Liver (tissue), 9 donors: ENCODE measurements around the gene TH. TPM values are rescaled to one million over a fixed set of nuclear protein-coding genes. Genes with fewer than 3 reads are reported as not detected.
A peak's percentile ranks its signal among the peaks of the same experiment; 100 is the strongest.

Experiments
- DNase-seq: peaks from one replicate; pipeline ENCODE4 v3.0.0-alpha.2; 2017; ENCODE audit warnings: low spot score
- H3K27ac ChIP-seq, 2 donors: one replicate each; pipeline ENCODE4 v1.7.0; 2013; ENCODE audit warnings: inconsistent platforms in 2 of 2, low read length in 2 of 2, control low read depth in 1 of 2, low read depth in 1 of 2, mild to moderate bottlenecking in 1 of 2
- H3K27me3 ChIP-seq, 4 donors: one replicate each; pipeline versions ENCODE4 v1.6.1 to v1.7.0; 2013; ENCODE audit warnings: low read length in 3 of 4, inconsistent platforms in 1 of 4, mild to moderate bottlenecking in 1 of 4, moderate library complexity in 1 of 4; ENCODE audit not compliant: control insufficient read depth in 4 of 4, insufficient read depth in 4 of 4
- H3K36me3 ChIP-seq, 4 donors: one replicate each; pipeline versions ENCODE4 v1.6.1 to v1.7.0; 2013; ENCODE audit warnings: low read length in 3 of 4, mild to moderate bottlenecking in 3 of 4, low read depth in 1 of 4, moderate library complexity in 1 of 4; ENCODE audit not compliant: control insufficient read depth in 4 of 4, insufficient read depth in 3 of 4
- H3K4me1 ChIP-seq, 4 donors: one replicate each; pipeline versions ENCODE4 v1.6.1 to v1.7.0; 2013; ENCODE audit warnings: low read length in 3 of 4, mild to moderate bottlenecking in 3 of 4, moderate library complexity in 1 of 4; ENCODE audit not compliant: control insufficient read depth in 4 of 4, insufficient read depth in 4 of 4
- H3K4me3 ChIP-seq, 3 donors: one replicate each; pipeline versions ENCODE4 v1.6.1 to v1.7.0; 2013; ENCODE audit warnings: low read length in 3 of 3, control low read depth in 1 of 3, low read depth in 1 of 3, mild to moderate bottlenecking in 1 of 3
- H3K9ac ChIP-seq, 2 donors: one replicate each; pipeline ENCODE4 v1.7.0; 2013; ENCODE audit warnings: low read length in 2 of 2, mild to moderate bottlenecking in 2 of 2, moderate library complexity in 2 of 2, control low read depth in 1 of 2, low read depth in 1 of 2
- H3K9me3 ChIP-seq, 4 donors: one replicate each; pipeline versions ENCODE4 v1.6.1 to v1.7.0; 2013; ENCODE audit warnings: low read length in 3 of 4; ENCODE audit not compliant: control insufficient read depth in 4 of 4
- CTCF ChIP-seq: fragments of 150-350 bp; IDR thresholded peaks from 2 replicates; pipeline ENCODE4 v1.5.1; 2017; ENCODE audit warnings: improper control_type of control experiment, low read depth, low read length; ENCODE audit not compliant: missing input control
- EGR1 ChIP-seq, 2 donors: IDR thresholded peaks; 2 replicates each; pipeline ENCODE4 v1.6.1; 2016 to 2018; ENCODE audit warnings: antibody characterized with exemption in 2 of 2, low read depth in 2 of 2
- GABPA ChIP-seq, 2 donors: IDR thresholded peaks in 1 of 2; conservative IDR thresholded peaks in 1 of 2; 2 replicates each; pipeline ENCODE4 v1.6.1; 2016; ENCODE audit warnings: antibody characterized with exemption in 2 of 2, mild to moderate bottlenecking in 1 of 2, moderate library complexity in 1 of 2
- HNF4G ChIP-seq: IDR thresholded peaks from 2 replicates; pipeline ENCODE4 v1.6.1; 2016; ENCODE audit warnings: antibody characterized with exemption
- JUND ChIP-seq, 2 donors: IDR thresholded peaks; 2 replicates each; pipeline ENCODE4 v1.6.1; 2016; ENCODE audit warnings: antibody characterized with exemption in 2 of 2
- NR2F2 ChIP-seq: IDR thresholded peaks from 2 replicates; pipeline ENCODE4 v1.6.1; 2016; ENCODE audit warnings: antibody characterized with exemption
- REST ChIP-seq: IDR thresholded peaks from 2 replicates; pipeline ENCODE4 v1.6.1; 2016; ENCODE audit warnings: antibody characterized with exemption, mild to moderate bottlenecking
- SP1 ChIP-seq: IDR thresholded peaks from 2 replicates; pipeline ENCODE4 v1.6.1; 2018; ENCODE audit warnings: antibody characterized with exemption, mild to moderate bottlenecking
- TAF1 ChIP-seq: conservative IDR thresholded peaks from 2 replicates; pipeline ENCODE4 v1.6.1; 2016; ENCODE audit warnings: antibody characterized with exemption, mild to moderate bottlenecking
- YY1 ChIP-seq: IDR thresholded peaks from 2 replicates; pipeline ENCODE4 v1.6.1; 2016; ENCODE audit warnings: antibody characterized with exemption, mild to moderate bottlenecking
- WGBS: extraction: QIAGEN DNeasy Blood & Tissue Kit; methylation state at CpG from one replicate; pipeline ENCODE4 v1.1.7; 2013; 5-methylcytosine and 5-hydroxymethylcytosine counted together
- polyA plus RNA-seq, 2 donors: library from polyadenylated mRNA; stranded (reverse) in 1 of 2; unstranded in 1 of 2; fragments of 200-250 nt in 1 of 2; fragments of >200 nt in 1 of 2; fragmentation: Nextera tagmentation in 1 of 2; extraction: Ambion mirVana in 1 of 2; gene quantifications; one replicate each; pipeline versions ENCODE4 v1.2.1 to v1.2.3, GENCODE V29; 2013 to 2015
- total RNA-seq, 2 donors: library from RNA; depleted of rRNA; stranded (reverse); fragments of >200 nt; gene quantifications; one replicate each; pipeline ENCODE4 v1.2.3, GENCODE V29; 2014
- TF ChIP-seq, protein P1 (sequence below): IDR thresholded peaks from 2 replicates; pipeline ENCODE4 v1.6.1; 2016; ENCODE audit warnings: antibody characterized with exemption
- TF ChIP-seq, protein P2 (sequence below): IDR thresholded peaks from 2 replicates; pipeline ENCODE4 v1.6.1; 2016; ENCODE audit warnings: antibody characterized with exemption
- TF ChIP-seq, protein P3 (sequence below): IDR thresholded peaks from 2 replicates; pipeline ENCODE4 v1.6.1; 2016; ENCODE audit warnings: antibody characterized with exemption
- donor health status: healthy.
- donor health status: healthy.
- donor health status: healthy.
- donor health status: healthy.
- donor health status: healthy.

The TH gene
- total and polyA plus RNA-seq, 4 donors: 0.13 to 0.24 TPM; not detected in 2

DNA sequence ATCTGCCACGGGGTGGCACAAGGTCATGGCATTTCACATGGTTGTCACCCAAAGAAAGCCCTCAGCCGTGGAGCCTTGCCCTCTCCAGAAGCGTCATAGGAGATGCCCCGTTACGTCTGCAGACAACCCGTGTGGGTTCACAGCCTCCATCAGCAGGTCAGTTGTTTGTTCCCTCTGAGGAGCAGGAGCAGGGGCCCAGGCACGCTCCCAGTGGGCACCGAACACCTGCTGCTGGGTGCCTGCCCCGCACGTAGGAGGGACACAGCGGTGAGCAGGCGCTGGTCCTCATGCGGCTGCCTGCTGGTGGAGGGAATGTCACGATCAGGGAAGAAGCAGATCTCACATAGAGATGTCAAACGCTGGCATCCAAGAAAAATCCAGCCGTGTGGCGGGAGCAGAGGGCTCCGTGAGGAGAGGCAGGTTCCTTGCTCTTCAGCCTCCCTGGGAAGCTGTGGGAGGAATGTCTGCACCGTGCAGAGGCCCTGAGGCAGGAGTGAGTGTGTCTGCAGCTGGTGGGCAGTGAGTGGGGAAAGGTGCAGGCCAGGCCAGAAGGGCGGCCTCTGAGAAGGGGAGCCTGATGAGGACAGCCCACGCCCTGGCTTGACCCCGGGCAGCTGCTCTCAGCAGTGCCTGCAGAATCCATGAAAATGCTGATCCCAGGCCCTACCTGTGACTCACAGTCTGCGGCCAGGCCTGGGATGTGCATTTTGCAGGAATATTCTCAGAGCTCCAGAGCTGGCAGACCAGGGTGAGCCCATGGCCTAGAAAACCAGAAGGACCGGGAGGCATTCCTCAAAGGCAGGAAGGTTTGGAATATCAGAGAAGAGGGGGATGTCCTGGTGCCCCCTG is 36.4 kb upstream of the TH start:
- peaks cover 0 to 9% (median 3%) of the 10 kb centered on the region in 4 donors for H3K4me1 ChIP-seq
- no peak overlapping the region for H3K27ac ChIP-seq
- H3K27me3 ChIP-seq: no peaks in the 10 kb centered on the region
- no peak overlapping the region for H3K4me3 ChIP-seq
- 75% methylated on average over 24 of the region's 24 CpGs for WGBS
- H3K9me3 ChIP-seq: peaks cover 0 to 4% (median 2%) of the 10 kb centered on the region in 4 donors
- no peak overlapping the region for H3K9ac ChIP-seq
- TF ChIP-seq, protein P1, sequence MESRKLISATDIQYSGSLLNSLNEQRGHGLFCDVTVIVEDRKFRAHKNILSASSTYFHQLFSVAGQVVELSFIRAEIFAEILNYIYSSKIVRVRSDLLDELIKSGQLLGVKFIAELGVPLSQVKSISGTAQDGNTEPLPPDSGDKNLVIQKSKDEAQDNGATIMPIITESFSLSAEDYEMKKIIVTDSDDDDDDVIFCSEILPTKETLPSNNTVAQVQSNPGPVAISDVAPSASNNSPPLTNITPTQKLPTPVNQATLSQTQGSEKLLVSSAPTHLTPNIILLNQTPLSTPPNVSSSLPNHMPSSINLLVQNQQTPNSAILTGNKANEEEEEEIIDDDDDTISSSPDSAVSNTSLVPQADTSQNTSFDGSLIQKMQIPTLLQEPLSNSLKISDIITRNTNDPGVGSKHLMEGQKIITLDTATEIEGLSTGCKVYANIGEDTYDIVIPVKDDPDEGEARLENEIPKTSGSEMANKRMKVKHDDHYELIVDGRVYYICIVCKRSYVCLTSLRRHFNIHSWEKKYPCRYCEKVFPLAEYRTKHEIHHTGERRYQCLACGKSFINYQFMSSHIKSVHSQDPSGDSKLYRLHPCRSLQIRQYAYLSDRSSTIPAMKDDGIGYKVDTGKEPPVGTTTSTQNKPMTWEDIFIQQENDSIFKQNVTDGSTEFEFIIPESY: no peak
- TF ChIP-seq YY1: no peak
- TF ChIP-seq, protein P2, sequence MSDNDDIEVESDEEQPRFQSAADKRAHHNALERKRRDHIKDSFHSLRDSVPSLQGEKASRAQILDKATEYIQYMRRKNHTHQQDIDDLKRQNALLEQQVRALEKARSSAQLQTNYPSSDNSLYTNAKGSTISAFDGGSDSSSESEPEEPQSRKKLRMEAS: no peak
- DNase-seq: peak; percentile 27
- no peaks in the 10 kb centered on the region for H3K36me3 ChIP-seq

DNA sequence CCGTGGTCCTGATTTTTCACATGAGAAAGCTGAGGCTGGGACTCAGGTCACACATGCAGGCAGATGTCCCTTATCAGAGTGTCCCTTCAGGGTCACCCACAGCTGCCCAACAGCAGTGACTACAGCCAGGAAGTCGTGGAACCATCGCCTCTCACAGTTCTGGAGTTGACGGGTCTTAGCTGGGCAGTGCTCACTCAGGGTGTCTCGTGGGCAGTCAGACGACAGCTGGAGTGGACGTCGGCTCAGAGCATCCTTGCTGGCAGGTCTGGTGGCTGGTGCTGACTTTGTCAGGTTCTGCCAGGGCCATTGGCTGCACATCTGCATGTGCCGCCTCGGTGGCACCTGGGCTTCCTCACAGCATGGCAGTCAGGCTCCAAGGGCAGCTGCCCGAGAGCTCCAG is 35.6 kb upstream of the TH start:
- 92% methylated on average over 11 of the region's 11 CpGs for WGBS

DNA sequence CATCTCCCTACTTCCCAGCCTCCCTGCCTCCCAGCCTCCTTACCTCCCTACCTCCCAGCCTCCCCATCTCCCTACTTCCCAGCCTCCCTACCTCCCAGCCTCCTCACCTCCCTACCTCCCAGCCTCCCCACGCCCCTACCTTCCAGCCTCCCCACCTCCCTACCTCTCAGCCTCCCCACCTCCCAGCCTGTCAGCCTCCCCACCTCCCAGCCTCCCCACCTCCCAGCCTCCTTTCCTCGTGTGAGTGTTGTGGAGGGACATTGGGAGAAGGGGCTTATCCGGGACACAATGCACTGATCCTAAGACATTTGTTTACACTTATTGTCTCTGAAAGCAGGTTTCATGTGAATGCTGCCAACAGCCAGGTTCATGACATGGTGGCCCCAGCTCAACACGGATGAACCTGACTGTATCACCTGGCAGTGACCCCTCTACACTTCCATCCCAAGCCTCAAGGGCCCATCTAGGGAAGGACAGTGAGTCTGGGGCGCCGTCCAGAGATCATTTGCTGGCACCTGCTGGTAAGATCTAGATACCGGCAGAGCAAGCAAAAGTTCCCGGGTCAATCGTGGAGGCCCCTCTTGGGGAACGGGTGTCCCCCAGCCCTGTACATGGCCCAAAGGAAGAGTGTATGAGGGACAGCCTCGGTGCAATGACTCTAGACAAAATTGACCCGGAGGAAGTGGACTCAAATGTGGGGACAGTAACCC is 34.5 kb upstream of the TH start:
- no peak overlapping the region for H3K4me3 ChIP-seq
- no peaks in the 10 kb centered on the region for H3K27me3 ChIP-seq
- DNase-seq: peak; percentile 29
- peaks cover 0 to 7% (median 3%) of the 10 kb centered on the region in 4 donors for H3K4me1 ChIP-seq
- WGBS: 77% methylated on average over 12 of the region's 12 CpGs
- H3K36me3 ChIP-seq: no peaks in the 10 kb centered on the region
- peaks cover 0 to 4% (median 2%) of the 10 kb centered on the region in 4 donors for H3K9me3 ChIP-seq
- no peak overlapping the region for H3K27ac ChIP-seq
- H3K9ac ChIP-seq: no peak overlapping the region
- no peak for TF ChIP-seq HNF4G
- no peak for TF ChIP-seq EGR1 (IDR thresholded peaks at IDR 0.05; ENCODE audit: low read depth in 2 of 2)
- TF ChIP-seq GABPA (IDR thresholded peaks at IDR 0.05 in 1 of 2, conservative IDR thresholded peaks at IDR 0.05 in 1 of 2): no peak
- TF ChIP-seq, protein P1: no peak
- no peak for TF ChIP-seq NR2F2
- TF ChIP-seq TAF1: no peak
- TF ChIP-seq, protein P2: no peak
- TF ChIP-seq, protein P3, sequence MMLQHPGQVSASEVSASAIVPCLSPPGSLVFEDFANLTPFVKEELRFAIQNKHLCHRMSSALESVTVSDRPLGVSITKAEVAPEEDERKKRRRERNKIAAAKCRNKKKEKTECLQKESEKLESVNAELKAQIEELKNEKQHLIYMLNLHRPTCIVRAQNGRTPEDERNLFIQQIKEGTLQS: no peak
- no peak for TF ChIP-seq CTCF
- no peak for TF ChIP-seq JUND (IDR thresholded peaks at IDR 0.05)
- no peak for TF ChIP-seq SP1
- TF ChIP-seq REST: no peak

More for the DNA sequence above, 35.6 kb upstream of the TH start:
- Histone ChIP-seq H3K9me3 (peaks cover 0 to 4% (median 2%) of the 10 kb centered on the region in 4 donors), H3K27me3 (no peaks in the 10 kb centered on the region), H3K36me3 (no peaks in the 10 kb centered on the region), H3K9ac (no peak overlapping the region), H3K27ac (no peak overlapping the region), H3K4me1 (peaks cover 0 to 9% (median 3%) of the 10 kb centered on the region in 4 donors), H3K4me3 (no peak overlapping the region)
- DNase-seq: peak; percentile 20
- TF ChIP-seq, protein P2: no peak
